ENCODE measurements around the gene CCDC12.

The CCDC12 gene

GRCh38 chr3:46935168-46935858 lies 41.2 kb downstream of the CCDC12 start:
- no peak for DNase-seq

- DNase-seq, result no peak
Observed at GRCh38 chr3:46934498-46935167, 41.9 kb downstream of the CCDC12 start.

DNA sequence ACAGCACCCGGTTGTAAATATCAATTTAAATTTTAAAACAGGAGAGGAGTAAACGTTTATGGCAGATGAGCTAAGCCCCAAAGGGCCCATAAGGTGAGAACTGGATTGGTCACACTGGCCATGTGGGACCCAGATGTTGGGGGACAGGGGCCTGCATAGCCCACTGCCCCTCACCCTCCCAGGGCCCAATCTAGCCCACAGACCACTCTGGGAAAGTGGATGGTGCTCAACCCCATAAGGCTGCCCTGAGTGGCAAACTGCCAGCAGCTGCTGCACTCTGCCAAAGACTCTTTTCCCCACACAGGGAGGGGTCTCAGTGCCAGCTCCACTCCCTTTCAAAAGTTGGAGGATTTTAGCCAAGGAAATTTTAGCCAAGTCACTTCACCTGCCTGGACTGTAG lies 42.5 kb downstream of the CCDC12 start:
- DNase-seq, result no peak

DNA sequence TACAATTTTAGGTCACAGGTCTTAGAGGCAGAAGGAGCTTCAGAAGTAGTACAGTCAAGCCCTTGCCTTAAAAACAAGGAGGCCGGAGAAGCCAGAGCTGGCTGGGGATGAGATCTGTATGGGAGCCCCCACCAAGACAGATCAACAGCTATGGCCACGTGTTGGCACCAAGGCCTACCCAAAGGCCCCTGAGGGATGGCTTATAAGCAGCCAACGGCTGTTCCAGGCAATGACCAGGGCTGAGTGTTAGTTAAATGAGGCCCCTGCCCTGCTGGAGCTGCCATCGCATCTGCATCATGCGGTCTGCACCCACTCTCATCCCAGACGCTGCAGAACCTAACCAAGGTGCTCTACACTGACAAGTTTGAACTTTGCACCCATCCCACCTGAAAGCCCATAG lies 43.3 kb downstream of the CCDC12 start:
- DNase-seq, result no peak

DNA sequence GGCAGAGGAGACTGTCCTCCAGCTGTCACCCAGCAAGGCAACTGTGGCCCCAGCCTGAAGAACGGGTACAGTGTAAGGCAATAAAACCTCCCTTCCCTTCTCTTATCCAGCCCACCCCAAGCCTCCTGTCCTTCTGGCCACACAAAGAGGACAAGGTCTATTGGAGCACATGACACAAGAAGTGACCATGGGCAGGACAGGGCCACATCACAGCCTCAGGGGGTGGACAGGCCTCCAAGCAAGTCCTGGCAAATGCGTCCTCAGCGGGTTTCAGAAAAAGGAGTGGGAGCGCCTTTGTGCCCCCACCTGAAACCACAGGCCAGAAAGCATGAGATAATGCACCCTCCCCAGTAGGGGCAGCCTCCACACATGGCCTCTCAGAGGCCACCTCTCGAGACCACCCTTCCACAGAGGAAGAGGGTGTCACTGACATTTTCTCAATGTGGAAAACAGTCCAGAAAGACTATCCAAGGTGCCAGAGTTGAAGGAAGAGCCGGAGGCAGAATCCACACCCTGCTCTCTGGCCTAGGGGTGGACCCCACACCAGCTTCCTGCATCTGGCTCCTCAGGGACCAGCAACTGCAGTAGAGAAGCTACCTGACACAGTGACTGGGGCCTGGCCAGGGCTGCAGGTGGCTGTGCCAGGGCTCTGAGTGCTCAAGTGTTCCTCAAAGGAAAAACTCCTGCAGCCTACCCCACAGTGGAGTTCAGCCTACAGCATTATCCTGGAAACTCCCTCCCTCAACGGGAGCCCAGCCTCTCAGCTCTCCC lies 43.9 kb downstream of the CCDC12 start:
- DNase-seq, result no peak

DNA sequence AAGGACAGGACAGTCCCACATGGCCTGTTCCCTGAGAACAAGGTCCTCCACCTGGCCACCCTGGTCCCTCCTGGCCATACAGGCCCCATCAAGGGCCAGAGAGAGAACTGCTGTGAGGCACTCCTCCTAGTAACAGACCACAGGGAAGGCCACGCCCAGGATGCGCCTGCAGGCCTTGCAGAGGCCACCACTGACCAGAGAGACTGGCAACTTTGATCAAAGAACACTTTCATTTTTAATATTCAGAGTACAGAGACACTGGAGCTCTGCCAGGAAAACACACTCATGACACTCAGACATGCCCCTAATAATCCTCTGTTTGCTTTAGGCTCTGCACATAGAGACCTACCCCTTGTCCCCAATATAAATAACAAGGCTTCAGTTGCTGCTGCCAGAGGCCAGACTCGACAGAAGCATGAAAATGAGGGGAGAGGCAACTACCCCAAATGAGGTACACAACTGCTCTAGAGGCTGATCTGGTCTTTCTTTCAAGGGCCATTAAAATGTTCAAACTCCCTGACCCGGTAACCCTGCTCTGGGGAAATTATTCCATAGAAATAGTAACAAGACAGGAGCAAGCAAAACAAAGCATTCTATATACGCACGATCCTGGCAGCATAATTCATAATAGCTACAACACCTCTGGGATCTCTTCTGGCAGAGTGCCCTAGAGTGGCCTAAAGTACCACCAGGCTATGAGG lies 44.8 kb downstream of the CCDC12 start:
- DNase-seq, result no peak

DNA sequence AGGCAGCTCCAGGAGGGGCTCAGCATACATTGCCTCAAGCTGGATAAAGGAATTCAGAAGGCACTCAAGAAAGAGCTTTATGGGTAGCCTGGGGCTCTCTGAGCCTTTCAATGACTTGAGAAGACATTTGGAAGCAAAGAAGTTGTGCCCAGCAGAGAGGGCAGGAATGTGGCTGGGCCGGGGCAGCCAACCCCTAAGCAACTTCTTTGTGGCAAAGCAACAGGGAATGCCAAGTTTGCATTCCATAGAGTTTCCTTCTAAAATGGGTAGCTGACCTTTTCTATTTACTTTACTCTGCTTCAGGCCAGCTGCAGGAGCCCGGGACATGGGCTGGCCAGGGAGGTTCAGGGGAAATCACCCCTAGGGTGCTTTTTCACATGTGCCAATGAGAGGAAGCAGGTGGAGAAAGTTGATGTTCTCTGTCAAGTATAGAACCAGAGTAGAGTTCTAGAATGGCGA lies 45.6 kb downstream of the CCDC12 start:
- no peak for DNase-seq

DNA sequence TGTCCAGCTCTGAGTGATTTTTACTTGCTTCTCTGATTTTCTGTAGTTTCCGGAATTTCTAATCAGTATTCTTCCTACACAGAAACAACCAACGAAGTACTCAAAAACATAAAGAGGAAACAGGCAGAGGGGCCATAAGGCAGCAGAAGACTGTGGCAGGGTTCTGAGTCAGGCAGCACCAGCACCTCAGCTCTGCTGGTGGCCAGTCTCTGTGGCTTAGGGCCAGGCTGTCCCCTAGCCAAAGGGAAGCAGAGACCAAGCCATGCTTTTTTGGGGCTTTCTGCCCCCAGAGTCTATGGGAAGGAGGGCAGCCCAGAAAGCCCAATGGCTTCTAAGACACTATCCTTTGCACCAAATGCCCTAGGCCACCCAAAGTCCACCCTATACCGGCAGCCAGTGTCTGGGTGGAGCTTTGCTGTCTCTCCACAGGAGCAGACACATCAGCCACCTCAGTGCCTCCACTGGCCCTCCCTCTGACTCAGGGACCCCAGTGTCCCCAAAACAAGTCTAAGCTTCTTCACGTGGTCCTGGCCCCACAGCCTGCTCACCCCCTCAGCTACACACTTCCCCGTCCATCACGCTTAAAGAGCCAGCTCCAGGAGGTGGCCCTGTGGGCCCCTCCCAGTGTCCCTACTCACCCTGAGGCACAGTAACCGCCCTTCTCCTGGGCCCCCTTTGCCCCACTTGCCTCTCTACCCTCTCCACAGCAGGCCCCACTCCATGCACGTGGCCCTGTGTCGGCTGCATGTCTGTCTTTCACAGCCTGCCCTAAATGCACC lies 46.2 kb downstream of the CCDC12 start:
- DNase-seq, result peak; percentile 39

DNA sequence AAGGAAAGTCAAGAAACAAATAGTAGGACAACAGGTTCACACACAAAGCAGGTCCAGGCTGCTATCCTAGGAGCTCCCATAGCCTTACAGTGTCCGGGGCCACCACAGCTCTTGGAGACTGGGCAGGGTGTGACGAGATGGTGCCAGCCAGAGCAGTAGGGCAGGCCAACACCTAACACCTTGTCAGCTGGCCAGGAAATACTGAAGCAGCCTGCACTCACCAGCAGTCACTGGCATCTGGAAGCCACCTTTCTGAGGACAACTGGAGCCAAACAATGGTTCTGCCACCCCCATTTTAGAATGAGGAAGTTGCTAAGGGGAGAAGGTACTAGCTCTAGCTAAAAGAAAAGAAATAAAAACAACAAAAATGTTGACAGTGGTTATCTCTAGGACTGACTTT lies 47.2 kb downstream of the CCDC12 start:
- no peak for DNase-seq

- no peak for DNase-seq
Observed at GRCh38 chr3:46928282-46928681, 48.3 kb downstream of the CCDC12 start.

GRCh38 chr3:46927718-46928073 lies 48.8 kb downstream of the CCDC12 start:
- DNase-seq, result no peak

GRCh38 chr3:46926871-46927717 lies 49.5 kb downstream of the CCDC12 start:
- DNase-seq, result peak; percentile 47

GRCh38 chr3:46926447-46926846 lies 50.1 kb downstream of the CCDC12 start:
- DNase-seq, result no peak

GRCh38 chr3:46926039-46926438 lies 50.5 kb downstream of the CCDC12 start:
- DNase-seq, result no peak

DNA sequence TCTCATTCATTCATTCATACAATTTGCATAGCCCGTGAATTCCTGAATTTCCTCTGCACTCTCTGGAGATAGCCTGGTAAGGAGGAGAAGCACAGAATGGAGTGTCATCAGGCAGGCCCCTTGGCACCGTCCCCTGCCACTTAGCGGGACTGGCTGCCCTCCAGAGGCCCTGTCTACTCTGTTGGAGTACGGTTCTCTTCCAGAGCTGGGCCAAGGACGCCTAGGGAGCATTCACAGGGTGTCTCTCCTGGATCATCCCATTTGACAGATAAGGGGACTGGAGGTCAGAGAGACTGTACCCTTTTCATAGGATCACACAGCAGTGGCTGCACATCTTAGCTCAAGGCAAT lies 51.0 kb downstream of the CCDC12 start:
- DNase-seq, result no peak

DNA sequence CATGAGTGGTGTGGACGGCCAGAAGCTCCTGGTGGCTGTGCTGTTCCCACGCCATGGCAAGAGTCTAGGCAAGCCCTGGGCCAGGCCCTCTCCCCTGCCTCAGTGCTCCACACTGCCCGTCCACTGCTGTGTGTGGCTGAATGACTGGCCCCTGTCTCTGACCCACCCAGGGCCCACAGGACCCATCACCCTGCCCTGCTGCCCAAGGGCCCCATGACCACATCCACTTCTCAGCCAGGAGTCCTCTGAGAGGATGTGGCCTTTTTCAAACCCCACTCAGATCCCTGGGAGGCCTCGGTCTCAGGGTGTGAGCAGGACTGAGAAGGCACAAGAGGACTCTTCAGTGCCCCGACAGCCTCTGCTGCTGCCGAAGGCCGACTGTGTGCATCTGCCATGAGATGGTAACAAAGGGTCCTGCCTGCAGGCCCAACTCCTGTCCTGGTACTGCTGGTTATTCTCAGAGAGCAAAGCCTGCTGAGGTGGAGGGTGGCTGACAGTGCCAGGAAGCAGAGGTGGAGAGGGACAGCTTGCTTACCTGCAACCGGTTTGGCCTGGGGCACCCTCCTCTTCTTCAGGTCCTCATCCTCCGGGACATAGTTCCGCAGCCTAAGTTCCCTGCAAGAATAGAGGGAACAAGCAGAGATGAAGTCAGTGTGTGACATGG lies 51.5 kb downstream of the CCDC12 start:
- DNase-seq, result no peak

DNA sequence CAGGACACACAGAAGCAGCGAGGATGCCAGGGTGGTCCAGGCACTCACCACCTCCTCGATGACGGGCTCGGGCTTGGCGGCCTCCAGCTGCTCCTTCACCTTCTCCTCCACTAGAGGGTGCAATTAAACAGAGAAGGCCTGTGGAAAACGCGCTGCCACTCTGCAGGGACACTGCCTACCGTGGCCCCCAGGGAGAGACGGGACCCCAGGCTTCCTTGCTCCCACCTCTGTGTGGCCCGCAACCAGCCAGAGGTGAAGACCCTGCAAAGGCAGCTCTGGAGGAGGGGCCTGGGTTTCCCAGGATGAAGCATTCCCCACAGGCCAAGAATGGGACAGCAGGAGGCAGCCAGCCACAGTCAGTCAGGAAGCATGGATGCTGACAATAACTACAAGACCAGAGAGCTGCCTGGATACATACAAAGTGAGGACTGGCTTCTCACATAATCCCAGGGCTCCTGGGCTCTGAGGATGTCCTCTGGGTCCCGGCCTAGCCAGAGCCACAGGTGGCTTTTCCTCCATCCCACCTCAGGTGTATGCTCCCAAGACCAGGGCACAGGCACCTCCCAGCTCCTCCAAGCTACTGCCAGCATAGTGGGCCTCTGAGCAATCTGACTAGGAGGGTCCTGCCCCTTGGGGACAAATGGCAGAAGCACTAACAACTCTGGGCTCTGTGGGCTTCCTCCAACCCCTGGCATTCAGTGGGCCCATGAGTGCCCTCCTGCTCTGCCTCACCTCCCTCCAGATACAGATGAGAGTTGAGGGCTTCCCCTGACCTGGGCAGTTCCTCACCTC lies 52.8 kb downstream of the CCDC12 start:
- DNase-seq, result no peak

- DNase-seq, result no peak
Observed at GRCh38 chr3:46922871-46923558, 53.5 kb downstream of the CCDC12 start.

DNA sequence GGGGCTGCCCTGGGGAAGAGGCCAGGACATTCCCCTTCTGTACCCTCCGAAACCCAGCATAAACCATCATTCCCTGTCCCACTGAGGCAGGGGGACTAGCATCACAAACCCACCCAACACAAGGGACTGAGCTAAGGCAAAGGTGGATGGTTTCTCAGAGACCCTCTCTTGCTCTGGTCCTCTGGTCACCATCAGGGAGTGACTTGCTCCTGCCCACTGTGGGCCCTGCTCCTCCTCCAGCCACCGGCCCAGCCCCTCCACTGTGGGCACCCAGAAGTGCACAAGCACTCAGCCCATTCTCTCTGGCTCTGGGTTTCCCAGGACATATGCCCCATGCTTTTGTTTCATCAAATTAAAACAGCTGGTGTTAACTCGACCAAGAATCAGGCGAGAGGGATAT lies 54.1 kb downstream of the CCDC12 start:
- no peak for DNase-seq

DNA sequence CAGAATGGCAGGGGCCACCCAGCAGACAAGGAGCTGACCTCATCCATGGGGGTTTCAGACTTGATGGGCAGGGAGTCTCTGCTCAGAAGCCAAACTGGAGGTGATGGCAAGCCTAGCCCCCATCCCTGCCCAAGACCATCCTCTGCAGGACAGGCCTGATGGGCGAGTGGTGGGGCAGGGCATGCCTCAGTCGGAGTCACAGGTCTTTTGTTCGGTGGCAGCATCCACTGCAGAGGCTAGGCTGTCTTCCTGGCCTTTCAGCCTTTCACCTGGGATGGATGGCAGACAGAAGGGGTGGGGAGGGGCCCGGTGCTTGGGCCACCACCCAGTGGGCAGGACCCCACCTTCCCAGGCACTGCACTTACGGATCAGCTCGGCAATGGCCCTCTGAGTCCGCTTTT lies 54.7 kb downstream of the CCDC12 start:
- DNase-seq, result no peak

All from CD4-positive, alpha-beta T cell treated with Interferon gamma for 1 hour (primary cell).